22Rv1 (cell line): ENCODE results near the gene LARGE2.

Source experiments
- CTCF ChIP-seq: fragments of 450-650 bp; IDR thresholded peaks from 2 replicates; pipeline ENCODE4 v1.5.1; 2017; ENCODE audit warnings: mild to moderate bottlenecking
- ZFX ChIP-seq: fragments of 450-650 bp; IDR thresholded peaks from 2 replicates; pipeline ENCODE4 v1.6.1; 2017; ENCODE audit warnings: antibody characterized with exemption, borderline replicate concordance

- TF ChIP-seq CTCF, result no peak
- no peak for TF ChIP-seq ZFX
These were observed 37.4 kb downstream of the LARGE2 start for GRCh38 chr11:45959851-45960250.
